GM19025 (cell line): ENCODE results near the gene ACAD8.
"Not testable (repeated sequence)": the region's sequence is repeated elsewhere in the genome, so short reads cannot be mapped to it uniquely, and the experiment has no call there.

ENCODE experiments used
- ATAC-seq: cut with Tn5 transposase; IDR thresholded peaks from one replicate; pipeline ENCODE4 v1.9.1; 2021; ENCODE audit warnings: mild to moderate bottlenecking, low read depth, moderate library complexity; ENCODE audit not compliant: unreplicated experiment

ACAD8 gene

DNA sequence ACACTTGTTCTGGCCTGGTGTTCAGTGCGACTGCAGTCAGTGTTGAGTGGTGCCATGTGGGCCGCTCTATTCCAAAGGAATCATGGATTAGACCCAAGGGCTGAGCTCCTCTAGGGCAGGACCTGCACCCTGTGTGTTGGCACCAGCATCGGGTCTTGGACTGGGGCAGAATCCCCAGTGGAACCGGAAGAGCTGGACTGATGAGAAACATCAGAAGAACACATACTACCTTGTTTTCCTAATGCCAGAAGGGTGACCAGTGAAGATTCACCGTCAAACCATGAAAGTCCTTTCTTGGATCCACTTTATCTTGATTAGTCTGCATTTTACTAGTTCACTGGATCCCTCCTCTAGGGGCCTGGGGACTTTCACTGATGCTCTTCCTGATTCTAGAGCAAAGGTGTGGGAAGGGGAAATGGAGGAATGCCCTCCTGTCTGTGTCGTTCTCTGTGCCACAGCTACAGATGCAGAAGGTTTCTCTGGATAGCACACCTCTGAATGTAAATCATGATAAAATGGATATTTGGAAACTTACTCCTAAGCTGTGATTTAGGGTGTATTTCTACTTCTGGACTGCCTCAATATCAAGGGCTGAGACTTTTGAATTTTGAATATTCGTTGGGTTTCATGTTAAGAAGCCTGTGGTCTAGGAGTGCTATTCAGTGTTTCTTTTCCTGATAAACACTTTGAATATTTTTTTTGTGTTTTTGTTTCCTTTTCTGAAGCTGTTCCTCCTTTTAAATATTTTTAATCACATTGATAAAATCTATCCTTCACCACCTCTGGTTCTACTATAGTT is 11.8 kb downstream of the ACAD8 start:
- ATAC-seq, result no peak

DNA sequence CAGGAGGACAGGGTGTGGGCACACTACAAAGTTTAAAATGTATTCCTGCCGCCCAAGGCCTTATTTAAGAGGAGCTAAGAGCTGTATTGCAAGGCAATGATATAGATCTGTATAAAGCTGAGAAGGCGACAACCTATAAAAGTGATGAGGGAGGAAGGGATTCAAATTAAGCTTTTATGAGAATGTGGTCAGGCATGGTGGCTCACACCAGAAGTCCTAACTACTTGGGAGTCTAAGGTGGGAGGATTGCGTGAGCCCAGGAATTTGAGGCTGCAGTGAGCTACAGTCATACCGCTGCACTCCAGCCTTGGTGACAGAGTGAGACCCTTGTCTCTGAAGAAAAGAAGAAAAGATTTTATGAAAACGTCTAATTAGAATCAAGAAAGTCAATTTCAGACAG is 13.1 kb downstream of the ACAD8 start:
- ATAC-seq, result no peak

DNA sequence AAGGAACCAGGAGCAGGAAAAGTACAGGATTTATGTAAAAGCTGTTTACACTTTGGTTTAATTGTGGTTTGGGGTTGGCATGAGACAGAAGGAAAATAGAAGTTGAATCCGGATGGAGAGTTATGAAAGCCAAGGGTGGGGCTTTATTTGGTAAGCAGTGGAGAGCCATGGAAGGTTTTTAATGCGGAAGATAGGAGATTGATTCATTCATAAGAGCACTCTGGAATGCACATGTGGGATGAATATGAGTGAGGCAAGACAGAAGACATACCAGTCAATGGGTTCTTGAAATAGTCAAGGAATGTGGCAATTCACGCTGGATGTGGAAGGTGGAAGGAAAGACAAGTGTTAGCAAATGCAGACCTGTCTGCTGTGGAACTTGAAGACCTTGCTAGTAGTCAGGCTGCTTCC is 13.5 kb downstream of the ACAD8 start:
- ATAC-seq, result no peak

DNA sequence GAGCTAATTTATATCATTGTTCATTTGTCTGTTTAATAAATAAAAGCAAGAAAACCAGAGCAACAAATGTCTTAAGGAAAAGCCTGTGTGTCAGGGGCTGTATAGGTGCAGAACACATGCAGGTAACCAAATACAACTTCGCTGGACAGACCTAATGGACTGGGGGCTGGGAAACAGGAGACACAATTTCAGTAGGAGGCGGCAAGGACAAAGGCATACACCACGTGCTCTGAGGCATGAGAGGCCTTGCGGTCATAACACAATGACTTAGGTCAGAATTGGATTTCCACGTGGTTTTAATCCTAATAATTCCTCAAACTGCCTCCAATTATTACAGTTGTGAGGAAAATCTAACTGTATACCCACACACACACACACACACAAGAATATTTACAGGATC is 14.1 kb downstream of the ACAD8 start:
- no peak for ATAC-seq

DNA sequence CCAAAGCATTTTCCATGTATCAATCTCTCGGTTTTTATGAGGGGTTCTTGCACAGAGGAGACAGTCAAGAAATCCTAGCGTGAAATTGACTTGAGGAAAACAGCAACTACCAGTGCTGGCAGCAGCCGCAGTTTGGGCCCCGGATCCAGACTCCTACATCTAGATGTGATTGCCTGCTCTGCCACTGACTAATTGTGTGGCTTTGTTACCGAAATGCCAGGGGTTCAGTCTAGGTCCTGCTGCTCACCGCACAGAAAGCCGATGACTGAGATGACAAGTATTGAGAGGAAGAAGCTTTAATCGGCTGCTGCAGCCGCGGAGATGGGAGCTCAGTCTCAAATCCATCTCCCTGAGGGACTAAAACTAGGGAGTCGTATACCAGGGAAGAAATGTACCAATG is 14.6 kb downstream of the ACAD8 start:
- ATAC-seq, result no peak

DNA sequence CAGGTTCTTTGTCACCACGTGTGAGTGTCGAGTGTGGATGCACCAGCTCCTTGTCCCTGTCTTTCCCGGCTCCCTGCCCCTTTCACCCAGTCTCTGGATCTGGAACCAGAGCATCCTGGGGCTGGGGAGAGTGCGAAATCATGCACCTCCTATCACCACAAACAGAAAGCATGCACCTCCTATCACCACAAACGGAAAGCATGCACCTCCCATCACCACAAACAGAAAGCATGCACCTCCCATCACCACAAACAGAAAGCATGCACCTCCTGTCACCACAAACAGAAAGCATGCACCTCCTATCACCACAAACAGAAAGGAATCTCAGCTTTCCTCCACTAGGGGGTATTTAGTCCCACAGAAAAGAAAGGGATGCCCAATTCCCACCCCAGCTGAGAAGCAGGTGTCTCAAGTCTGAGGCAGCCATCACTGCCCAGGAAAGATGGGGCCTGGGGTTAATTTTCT is 16.9 kb downstream of the ACAD8 start:
- no peak for ATAC-seq

DNA sequence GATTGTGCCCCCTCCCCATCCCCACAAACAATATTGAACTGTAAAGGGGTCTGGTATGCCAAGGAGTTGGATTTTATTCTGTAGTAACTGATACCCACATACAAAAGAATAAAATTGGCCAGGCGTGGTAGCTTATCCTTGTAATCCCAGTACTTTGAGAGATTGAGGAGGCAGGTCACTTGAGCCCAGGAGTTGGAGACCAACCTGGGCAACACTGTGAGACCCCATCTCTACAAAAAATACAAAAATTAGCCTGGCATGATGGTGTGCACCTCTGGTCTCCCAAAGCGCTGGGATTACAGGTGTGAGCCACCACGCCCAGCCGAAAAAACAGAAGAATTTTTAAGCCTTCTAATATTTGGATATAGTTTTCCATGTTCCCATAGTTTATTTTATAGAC is 18.6 kb downstream of the ACAD8 start:
- no peak for ATAC-seq

DNA sequence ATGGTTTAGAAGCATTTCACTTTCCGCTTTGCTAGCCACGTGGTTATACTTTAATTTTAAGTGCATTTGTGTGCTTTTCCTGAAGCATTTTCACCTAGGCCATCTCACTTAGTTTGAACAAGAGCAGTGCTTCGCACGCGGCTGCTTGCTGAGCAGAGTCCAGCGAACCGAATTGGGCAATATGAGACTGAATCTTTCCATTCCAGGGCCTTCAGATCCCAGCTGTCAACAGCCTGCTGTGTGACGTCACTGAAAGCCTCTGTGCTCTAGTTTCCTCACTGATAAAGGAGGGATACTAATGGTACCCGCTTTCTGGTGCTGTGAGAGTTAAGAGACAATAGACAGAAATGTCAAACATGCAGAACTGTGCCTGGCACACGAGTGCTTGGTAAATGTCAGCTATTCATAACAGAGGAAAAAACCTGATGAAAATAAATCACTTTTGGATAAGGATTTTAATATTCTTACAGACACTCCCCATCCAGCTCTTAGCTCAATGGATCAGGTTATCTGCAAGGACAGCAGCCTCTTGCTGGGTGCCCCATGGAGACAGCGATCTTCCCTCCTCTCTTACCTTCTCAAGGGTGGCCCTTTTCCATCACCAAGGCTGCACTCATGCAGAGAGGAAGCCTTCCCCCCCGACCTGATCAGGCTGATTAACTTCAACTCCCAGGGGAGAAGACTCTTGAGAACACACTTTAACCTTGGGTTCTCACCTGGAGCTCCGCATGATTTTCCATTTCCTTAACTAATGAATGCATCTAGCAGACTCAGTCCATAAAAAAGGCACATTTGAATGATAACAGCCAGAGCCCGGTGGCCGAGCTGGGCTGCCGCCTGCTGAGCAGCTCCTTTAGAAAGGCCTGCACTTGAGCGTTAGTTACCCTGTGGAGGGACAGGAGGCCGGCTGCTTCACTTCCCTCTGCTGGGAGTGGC is 19.3 kb downstream of the ACAD8 start:
- no peak for ATAC-seq

DNA sequence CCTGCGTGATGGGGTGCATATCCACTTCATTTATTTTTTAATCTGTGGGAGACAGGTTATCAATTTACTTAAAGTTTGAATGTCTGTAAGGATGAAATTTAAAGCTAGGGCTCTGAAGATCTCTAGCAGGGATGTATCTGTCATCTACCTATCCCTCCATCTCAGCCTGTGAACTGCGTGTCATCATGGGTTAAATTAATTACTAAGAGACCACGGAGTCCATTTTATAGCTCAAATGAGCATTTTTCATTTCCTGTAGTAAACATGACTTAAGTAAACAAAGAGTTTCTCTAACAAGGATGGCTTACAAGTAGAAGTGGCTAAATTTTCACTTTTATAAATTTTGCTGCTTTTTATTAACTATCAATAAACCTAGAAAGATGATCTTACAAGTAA is 19.9 kb downstream of the ACAD8 start:
- no peak for ATAC-seq

DNA sequence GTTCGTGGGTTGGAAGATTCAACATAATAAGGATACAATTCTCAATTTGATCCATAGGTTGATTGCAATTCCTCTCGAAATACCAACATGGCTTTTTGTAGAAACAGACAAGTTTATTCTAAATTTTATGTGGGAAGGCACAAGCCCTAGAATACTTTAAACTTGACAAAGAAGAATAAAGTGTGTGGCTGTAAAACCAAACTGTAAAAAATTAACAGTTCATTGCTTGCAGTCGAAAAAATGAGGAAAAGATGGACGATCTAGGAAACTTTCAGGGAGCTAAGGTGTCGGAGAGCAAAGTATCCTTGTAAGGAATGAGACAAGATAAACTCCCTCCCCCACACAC is 21.8 kb downstream of the ACAD8 start:
- ATAC-seq, result no peak

DNA sequence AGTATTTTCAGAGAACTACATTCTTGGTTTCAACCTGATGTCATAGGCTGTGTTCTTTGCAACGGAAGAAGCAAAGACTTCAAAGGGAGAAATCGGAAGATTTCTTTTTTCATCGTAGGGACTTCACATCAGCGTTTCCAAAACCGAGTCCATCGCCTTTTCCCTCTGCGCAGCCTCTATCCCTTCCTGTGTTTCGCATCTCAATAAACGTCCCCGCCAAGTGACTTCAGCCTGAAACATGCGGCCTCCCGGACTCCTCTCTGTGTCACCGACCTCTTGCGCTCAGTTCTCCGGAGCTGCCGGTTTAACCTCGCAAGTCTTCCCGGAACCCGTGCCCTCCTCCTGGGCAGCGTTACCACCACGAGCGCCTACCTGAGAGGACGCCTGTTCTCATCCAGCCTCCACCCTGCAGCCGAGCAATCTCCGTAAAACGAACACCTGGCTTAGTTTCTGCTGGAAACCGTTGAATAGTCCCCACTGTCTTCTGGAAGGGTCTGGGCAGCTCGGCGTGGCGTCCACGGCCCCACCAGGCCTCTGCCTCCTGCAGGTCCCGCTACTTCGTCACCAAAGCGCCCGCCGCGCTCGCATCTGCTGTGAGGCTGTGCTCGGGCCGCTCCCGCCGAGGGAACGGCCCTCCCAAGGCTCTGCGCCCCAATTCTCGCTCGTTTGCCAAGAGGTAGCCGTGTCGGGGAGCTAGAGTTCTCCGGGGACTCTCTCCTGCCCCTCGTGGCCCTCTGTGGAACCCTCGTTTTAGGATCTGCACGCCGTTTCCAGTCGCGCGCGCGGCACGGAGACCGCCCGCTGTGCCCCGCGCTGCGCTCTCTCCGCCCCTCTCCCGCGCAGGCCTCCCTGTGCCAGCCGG is 22.4 kb downstream of the ACAD8 start, which contains the start of gene GLB1L3:
TSS of gene GLB1L3 (plus strand) at position 846 of the 862 bp plus-strand sequence. CDS start 362 bp downstream, outside the sequence.
- ATAC-seq, result no peak

DNA sequence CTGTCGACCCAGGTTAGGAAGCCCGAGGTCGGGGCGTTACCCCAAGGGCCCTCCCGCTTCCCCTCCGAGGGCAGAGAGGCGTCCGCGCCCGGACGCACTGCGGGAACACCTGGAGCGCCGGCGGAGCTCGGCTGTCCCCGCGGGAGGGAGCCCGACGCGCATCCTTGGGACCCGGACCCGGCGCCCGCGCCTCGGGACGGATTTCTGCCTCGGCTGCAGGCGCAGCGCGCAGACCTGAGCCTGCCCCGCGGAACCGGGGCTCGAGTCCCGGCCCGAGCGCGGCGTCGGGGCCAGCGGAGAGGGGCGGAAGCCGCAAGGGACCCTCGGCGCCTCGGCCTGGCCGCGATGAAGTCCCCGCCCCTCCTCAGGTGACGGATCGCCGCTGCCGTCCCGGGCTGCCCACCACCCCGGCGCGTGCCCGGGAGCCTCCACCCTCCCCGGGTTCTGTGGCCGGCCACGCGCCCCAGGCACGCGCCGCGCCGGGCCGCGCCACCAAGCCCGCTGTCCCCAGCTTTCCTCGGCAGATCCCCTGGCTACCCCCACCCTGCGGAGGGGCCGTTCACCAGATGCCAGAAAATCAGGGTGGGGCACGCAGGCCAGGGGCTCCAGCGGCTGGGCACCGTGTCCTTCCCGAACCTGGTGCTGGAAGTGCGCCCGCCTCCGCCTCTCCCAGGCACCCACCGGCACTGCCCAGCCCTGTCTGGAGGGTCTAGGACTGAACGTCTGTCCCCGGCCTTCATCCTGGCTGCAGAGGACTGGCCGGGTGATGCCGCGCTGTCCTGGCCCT is 23.2 kb downstream of the ACAD8 start:
- no peak for ATAC-seq

DNA sequence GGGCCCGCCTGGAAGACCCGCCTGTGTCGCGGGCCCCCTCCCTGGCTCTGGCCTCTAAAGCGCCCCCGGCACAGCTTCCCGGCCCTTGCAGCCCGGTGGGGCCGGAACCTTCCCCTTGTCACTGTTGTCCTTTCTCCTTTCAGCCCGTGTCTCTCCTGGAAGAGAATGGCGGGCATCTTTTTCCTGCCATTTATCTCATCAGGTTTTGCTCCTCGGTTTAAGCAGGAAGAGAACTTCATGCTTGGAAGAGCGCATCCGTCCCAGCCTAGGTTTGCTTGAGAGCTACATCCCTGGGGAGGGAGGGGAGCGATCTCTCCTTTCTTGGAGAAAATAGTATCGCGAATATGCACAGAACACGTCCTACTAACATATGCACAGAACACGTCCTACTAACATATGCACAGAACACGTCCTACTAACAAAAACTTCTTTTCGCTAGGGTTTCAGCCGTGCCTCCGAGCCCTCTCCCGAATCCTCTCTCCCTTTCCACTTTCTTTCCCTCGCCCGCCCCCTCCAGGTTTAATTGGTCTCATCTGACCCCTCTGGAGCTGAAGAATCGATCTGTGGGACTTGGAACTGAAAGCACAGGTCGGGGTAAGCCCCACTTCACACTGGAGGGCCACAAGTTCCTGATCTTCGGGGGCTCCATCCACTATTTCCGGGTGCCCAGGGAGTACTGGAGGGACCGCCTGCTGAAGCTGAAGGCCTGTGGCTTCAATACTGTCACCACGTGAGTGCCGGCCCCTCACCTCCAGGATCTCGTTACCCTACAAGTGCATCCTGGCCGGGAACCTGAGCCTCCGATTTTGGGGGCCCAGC is 24.0 kb downstream of the ACAD8 start:
- no peak for ATAC-seq

DNA sequence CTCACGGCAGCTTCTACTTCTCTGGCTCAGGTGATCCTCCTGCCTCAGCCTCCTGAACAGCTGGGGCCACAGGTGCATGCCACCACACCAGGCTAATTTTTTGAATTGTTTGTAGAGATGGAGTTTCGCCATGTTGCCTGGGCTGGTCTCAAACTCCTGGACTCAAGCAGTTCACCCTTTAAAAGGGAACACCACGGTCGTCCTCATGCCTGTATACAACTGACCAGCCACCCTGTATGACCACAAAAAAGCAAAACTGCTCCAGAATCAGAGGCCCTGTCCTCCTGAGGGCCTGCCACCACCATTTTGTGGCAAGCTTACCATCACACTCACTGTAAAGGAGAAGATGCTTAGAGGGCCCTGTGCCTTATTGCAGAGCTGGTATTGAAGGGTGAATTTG is 25.0 kb downstream of the ACAD8 start:
- no peak for ATAC-seq

DNA sequence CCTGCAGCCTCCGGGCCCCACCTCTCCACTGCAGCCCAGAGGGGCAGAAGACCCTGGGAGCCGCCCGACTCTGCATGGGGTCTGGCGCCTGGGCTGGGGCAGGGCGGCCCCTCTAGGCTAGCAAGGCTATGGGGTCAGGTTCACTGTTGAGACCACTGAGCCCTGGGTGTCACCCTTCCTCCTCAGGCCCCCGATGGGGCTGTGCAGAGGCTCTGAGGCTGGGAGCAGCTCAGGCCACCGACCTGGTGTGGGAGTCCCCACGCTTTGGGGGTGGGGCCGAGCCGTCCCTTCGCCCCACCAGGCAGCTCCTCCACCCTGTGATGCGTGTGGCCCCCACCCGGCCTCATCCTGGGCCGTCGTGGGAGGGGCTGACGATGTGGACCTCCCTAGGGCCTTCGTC is 28.3 kb downstream of the ACAD8 start:
- not testable (repeated sequence) for ATAC-seq

DNA sequence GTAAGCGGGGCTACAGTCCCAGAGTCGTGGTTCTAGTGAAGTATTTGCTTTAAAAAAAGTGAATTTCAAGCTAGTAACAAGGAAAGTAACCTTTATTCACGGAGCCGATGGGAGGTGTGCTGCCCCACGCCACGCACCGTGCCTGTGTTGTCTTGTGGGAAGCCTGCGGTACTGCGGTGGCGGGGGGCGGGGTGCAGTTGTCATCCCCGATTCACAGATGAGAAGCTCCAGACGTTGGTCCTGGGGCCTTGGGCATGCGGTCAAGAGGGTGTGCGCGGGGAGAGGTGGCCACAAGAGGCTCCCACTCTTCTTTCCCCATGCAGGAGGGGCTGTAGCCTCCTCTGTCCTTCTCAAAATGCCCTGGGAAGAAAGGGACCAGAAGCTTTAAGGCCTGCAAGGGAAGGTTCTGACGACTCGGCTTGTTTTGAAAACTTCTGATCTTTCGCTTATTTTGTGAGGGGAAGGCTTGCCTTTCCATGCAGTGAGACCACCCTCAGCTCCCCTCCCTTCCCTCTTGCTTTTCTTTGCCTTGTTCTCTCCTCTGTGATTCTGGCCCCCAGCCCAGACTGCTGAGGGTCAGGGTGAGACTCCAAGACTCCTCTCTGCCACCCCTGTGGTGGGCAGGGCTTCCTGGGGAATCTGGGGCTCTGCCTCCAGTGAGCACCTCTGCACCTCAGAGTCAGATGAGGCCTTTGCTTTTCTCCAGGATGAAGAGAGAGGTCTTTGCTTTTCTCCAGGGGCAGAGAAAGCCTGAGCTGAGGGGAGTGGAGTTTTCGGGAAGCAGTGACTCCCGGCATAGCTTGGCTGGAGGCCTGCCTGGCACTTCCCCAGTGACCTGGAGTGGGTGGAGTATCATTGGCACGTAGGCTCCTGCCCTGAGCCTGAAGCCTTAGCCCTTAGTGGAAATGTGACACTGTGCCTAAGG is 29.0 kb downstream of the ACAD8 start:
- no peak for ATAC-seq

DNA sequence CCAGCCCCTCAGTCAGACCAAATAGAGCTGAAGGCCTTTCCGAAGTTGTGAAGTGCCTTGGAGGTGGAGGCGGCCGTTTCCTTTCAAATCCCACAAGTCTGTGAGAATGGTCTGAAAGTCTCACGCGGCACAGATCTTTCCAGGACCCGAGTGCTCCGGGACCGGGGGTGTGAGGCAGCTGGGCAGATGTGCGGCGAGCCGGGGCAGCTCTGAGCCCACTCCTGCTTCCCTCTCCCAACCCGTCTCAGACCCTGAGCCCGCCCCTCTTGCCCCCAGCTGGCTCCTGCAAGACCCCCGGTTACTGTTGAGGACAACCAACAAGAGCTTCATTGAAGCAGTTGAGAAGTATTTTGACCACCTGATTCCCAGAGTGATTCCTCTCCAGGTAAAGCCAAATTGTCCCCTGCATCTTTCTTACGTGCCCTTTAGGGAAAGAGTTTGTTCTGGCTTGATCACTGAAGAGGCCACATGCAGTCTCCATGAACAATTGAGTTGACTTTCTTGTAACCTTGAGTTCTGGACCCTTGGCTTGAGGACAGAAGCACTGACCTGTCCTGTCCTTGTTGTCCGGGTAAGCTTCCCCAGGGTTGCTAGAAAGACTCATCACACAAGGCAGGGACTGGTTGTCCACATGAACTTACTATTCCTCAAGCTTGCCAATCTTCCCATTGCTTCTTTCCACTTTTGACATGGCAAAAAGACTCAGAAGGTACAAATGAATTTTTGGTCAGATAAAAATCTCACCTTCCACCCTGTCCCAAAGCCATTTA is 30.3 kb downstream of the ACAD8 start:
- ATAC-seq, result no peak
